GM12874 (cell line): Measurements from ENCODE around the gene AOX1.
A peak's percentile ranks its signal among the peaks of the same experiment; 100 is the strongest.

Source experiments
- TF ChIP-seq, protein P1 (sequence below): IDR thresholded peaks from 2 replicates; pipeline ENCODE4 v1.5.1; 2011; ENCODE audit warnings: low read depth, mild to moderate bottlenecking, control low read depth, low read length, moderate library complexity; ENCODE audit not compliant: insufficient read depth

The AOX1 gene

DNA sequence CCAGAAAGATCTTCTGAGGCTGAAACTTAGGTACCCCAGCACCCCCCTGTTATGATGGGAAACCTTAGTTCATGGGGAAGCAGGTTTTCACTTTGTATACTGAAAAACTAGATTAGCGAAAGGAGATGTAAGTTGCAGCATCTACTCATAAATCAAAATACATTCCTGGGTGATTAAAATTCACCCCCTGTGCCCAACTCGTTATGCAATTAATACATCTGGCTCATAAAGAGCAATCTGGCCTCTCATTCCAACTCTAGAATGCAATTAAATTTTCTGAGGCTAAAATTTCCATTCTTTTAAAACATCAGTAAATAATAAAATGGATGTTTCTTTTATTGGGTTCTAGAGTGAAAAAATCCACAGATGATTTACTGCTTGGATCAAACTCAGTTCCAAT lies 115.0 kb downstream of the AOX1 start:
- TF ChIP-seq, protein P1, sequence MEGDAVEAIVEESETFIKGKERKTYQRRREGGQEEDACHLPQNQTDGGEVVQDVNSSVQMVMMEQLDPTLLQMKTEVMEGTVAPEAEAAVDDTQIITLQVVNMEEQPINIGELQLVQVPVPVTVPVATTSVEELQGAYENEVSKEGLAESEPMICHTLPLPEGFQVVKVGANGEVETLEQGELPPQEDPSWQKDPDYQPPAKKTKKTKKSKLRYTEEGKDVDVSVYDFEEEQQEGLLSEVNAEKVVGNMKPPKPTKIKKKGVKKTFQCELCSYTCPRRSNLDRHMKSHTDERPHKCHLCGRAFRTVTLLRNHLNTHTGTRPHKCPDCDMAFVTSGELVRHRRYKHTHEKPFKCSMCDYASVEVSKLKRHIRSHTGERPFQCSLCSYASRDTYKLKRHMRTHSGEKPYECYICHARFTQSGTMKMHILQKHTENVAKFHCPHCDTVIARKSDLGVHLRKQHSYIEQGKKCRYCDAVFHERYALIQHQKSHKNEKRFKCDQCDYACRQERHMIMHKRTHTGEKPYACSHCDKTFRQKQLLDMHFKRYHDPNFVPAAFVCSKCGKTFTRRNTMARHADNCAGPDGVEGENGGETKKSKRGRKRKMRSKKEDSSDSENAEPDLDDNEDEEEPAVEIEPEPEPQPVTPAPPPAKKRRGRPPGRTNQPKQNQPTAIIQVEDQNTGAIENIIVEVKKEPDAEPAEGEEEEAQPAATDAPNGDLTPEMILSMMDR = no peak

- TF ChIP-seq, protein P1 = no peak
Measured at GRCh38 chr2:200702044-200702443, 116.2 kb downstream of the AOX1 start.

- TF ChIP-seq, protein P1 = no peak
Measured at GRCh38 chr2:200702646-200703118, 116.9 kb downstream of the AOX1 start.

DNA sequence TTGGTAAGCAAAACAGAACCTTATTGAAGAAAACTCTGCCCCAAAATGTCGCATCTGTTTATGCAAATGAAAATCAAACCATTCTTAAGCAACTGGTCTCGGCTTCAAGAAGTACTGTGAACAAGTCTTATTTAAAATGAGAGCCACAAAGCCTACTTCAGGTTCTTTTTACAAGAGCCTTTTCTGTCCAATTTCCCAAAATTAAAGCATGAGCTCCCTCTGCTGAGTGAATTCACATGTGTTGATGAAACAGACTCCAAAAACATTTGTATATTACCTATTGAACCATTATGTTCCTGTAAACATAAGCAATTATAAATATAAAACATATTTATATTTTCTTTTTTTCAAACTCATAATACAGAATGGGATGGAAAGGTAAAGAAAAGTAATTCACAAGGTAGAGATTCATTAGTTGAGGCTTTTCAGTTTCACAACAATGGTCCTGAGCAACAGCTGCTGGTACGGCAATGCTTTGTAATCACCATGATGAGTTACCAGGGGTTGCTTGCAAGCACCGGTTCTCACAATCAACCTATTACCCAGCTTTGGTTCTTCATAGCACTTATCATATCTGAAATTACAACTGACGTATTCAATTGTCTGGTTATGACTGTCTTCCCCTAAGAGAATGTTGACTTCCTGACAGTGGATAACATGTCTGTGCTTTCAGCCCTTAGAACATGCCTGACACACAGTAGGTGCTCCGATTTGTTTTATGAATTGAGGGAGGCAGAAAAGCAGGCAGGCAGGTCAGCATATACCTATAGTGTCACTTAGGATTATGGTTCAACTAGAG lies 117.5 kb downstream of the AOX1 start:
- TF ChIP-seq, protein P1 = peak; percentile 12; the same call in 1 of the 2 replicates

GRCh38 chr2:200703926-200704637 lies 118.3 kb downstream of the AOX1 start:
- TF ChIP-seq, protein P1 = no peak

DNA sequence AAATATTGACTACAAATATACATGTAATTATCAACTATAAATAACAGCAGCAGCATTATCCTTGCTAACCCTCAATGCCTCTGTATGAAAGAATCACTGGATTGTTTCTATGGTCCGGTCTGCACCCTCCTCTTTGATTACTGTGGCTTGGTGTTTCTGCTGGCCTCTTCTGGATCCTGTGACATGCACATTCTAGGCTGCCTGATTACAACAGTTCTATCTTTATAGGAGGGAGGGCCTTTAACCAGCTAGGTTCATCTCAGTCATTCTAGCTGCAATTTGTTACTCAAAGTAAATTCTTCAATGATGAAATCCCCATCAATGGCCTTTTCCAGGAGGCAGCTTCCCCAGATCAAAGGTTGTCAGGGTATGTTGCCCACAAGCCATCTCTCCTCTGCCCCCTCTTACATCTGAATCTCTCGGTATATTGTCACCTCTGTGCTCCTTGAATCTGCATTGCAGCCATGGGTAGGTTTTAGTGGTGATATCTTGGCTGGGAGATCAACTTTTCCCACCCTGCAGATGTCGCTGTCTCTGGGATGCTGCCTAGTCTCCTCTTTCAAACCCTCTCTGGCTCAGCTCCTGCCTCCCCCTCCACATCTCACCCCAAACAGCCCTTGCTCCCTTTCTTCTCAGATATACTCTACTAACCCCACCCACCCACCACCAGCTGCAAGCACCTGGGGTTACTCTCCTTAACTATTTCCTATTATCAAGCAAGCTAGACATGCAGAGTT lies 119.7 kb downstream of the AOX1 start:
- TF ChIP-seq, protein P1 = no peak

GRCh38 chr2:200708943-200709342 lies 123.1 kb downstream of the AOX1 start:
- TF ChIP-seq, protein P1 = no peak
